Measurements from ENCODE around the gene CPB2. TPM values are rescaled to one million over a fixed set of nuclear protein-coding genes. Genes with fewer than 3 reads are reported as not detected.
A peak's percentile ranks its signal among the peaks of the same experiment; 100 is the strongest.

Gene CPB2
- total and polyA plus RNA-seq, 7 donors, result not detected

GRCh38 chr13:46051968-46052318 lies 52.9 kb downstream of the CPB2 start:
- no peak for DNase-seq
- no peak for TF ChIP-seq EP300 (IDR thresholded peaks at IDR 0.05)
- no peak for TF ChIP-seq CTCF (IDR thresholded peaks at IDR 0.05)
- TF ChIP-seq POLR2A (IDR thresholded peaks at IDR 0.05), result no peak

GRCh38 chr13:46050771-46051170 lies 54.1 kb downstream of the CPB2 start:
- Histone ChIP-seq H3K27me3 (no peaks in the 10 kb centered on the region), H3K9me3 (no peaks in the 10 kb centered on the region), H3K4me3 (peak overlapping the region in 1 of 4 donors; percentile 83), H3K36me3 (no peaks in the 10 kb centered on the region), H3K27ac (no peak overlapping the region), H3K4me1 (peaks cover 0 to 39% (median 20%) of the 10 kb centered on the region in 4 donors)
- TF ChIP-seq POLR2A (IDR thresholded peaks at IDR 0.05) (no peak), CTCF (IDR thresholded peaks at IDR 0.05) (no peak), POLR2AphosphoS5 (IDR thresholded peaks at IDR 0.05) (no peak), EP300 (IDR thresholded peaks at IDR 0.05) (no peak)
- intact Hi-C loops (cut with DNase I), result no loop called here
- DNase-seq, result no peak

More at GRCh38 chr13:46051968-46052318, 52.9 kb downstream of the CPB2 start:
- Histone ChIP-seq H3K4me3 (peak overlapping the region; percentile 72 to 95 (median 88)), H3K36me3 (no peaks in the 10 kb centered on the region), H3K27ac (peak overlapping the region; percentile 89 to 95 (median 92)), H3K27me3 (no peaks in the 10 kb centered on the region), H3K9me3 (no peaks in the 10 kb centered on the region), H3K4me1 (peaks cover 0 to 38% (median 20%) of the 10 kb centered on the region in 4 donors)
- 0 to 1% methylated on average over 7 of the region's 7 CpGs for WGBS, 2 donors
- intact Hi-C loops (cut with DNase I), result no loop called here

GRCh38 chr13:46045424-46045823 lies 59.4 kb downstream of the CPB2 start:
- 78 to 89% methylated on average over 2 of the region's 2 CpGs for WGBS, 2 donors
- Histone ChIP-seq H3K27ac (no peak overlapping the region), H3K36me3 (peaks cover 0 to 24% (median 0%) of the 10 kb centered on the region in 4 donors), H3K27me3 (no peaks in the 10 kb centered on the region), H3K4me3 (no peak overlapping the region), H3K9me3 (no peaks in the 10 kb centered on the region), H3K4me1 (peaks cover 0 to 21% (median 1%) of the 10 kb centered on the region in 4 donors)
- intact Hi-C loops (cut with DNase I), result no loop called here
- no peak for DNase-seq
- TF ChIP-seq EP300 (IDR thresholded peaks at IDR 0.05) (no peak), CTCF (IDR thresholded peaks at IDR 0.05) (no peak), POLR2AphosphoS5 (IDR thresholded peaks at IDR 0.05) (no peak), POLR2A (IDR thresholded peaks at IDR 0.05) (no peak)

GRCh38 chr13:46043647-46044046 lies 61.2 kb downstream of the CPB2 start:
- H3K27ac ChIP-seq, result no peak overlapping the region
- no peak for TF ChIP-seq POLR2A (IDR thresholded peaks at IDR 0.05)
- TF ChIP-seq CTCF (IDR thresholded peaks at IDR 0.05), result no peak
- no peak for TF ChIP-seq POLR2AphosphoS5 (IDR thresholded peaks at IDR 0.05)
- TF ChIP-seq EP300 (IDR thresholded peaks at IDR 0.05), result no peak
- peaks cover 0 to 12% (median 0%) of the 10 kb centered on the region in 4 donors for H3K4me1 ChIP-seq
- intact Hi-C loops (cut with DNase I), result no loop called here
- peaks cover 0 to 31% (median under 1%) of the 10 kb centered on the region in 4 donors for H3K36me3 ChIP-seq
- no peaks in the 10 kb centered on the region for H3K9me3 ChIP-seq
- 93 to 94% methylated on average over 5 of the region's 5 CpGs for WGBS, 2 donors
- no peak for DNase-seq
- no peak overlapping the region for H3K4me3 ChIP-seq
- H3K27me3 ChIP-seq, result no peaks in the 10 kb centered on the region

GRCh38 chr13:46041419-46041839 lies 63.4 kb downstream of the CPB2 start:
- intact Hi-C loops (cut with DNase I), result no loop called here
- Histone ChIP-seq H3K9me3 (no peaks in the 10 kb centered on the region), H3K27me3 (no peaks in the 10 kb centered on the region), H3K4me3 (no peak overlapping the region), H3K36me3 (peaks cover 0 to 41% (median 7%) of the 10 kb centered on the region in 4 donors), H3K4me1 (peaks cover 0 to 7% (median 0%) of the 10 kb centered on the region in 4 donors), H3K27ac (no peak overlapping the region)
- DNase-seq, result no peak
- WGBS, 2 donors, result 93 to 94% methylated on average over 4 of the region's 4 CpGs
- TF ChIP-seq CTCF (IDR thresholded peaks at IDR 0.05) (no peak), POLR2A (IDR thresholded peaks at IDR 0.05) (no peak), EP300 (IDR thresholded peaks at IDR 0.05) (no peak), POLR2AphosphoS5 (IDR thresholded peaks at IDR 0.05) (no peak)

All from sigmoid colon (tissue), 7 donors.